ENCODE measurements around the gene DLGAP4. TPM values are rescaled to one million over a fixed set of nuclear protein-coding genes. Genes with fewer than 3 reads are reported as not detected.

DLGAP4 gene
- total RNA-seq, 2 experiments from 2014 or later, result 11.5 to 13.1 TPM

DNA sequence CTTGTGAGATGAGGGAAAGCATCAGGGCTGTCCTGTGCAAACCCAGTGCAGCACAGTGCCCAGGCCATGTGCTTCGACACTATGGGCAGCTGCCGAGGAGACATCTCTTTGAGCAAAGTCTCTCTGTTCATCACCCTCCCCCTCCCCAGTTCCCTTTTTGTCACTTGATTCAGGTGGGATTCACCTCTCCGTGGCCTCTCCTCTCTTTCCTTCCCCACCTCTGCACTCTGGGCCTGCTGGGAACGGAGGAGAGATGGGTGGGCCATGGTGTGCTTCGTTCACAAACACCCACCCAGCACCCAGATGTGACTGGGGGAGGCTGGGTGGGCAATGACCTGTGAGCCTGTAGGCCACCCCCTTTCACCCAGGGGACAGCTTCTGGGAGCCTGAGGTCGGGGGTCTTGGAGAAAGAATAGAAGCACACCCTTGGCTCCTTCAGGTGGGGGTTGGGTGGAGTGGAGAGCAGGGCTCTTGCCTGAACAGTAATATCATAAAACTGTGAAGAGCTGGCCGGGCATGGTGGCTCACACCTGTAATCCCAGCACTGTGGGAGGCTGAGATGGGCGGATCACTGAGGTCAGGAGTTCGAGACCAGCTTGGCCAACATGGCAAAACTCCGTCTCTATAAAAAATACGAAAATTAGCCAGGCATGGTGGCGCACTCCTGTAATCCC, 33.5 kb upstream of the DLGAP4 start:
- intact Hi-C loops (cut with micrococcal nuclease), result loop anchor here (10.0 kb wide), 1 partner anchor 162 kb away; no protein-coding TSS in a partner anchor
- Mint-ChIP-seq H3K9me3 (no peaks in the 10 kb centered on the region), H3K4me1 (ENCODE audit: low read depth) (no peaks in the 10 kb centered on the region), H3K36me3 (ENCODE audit: low read depth) (no peaks in the 10 kb centered on the region), H3K27ac (no peak overlapping the region), H3K4me3 (no peak overlapping the region), H3K27me3 (no peaks in the 10 kb centered on the region)
- TF ChIP-seq, protein P1, sequence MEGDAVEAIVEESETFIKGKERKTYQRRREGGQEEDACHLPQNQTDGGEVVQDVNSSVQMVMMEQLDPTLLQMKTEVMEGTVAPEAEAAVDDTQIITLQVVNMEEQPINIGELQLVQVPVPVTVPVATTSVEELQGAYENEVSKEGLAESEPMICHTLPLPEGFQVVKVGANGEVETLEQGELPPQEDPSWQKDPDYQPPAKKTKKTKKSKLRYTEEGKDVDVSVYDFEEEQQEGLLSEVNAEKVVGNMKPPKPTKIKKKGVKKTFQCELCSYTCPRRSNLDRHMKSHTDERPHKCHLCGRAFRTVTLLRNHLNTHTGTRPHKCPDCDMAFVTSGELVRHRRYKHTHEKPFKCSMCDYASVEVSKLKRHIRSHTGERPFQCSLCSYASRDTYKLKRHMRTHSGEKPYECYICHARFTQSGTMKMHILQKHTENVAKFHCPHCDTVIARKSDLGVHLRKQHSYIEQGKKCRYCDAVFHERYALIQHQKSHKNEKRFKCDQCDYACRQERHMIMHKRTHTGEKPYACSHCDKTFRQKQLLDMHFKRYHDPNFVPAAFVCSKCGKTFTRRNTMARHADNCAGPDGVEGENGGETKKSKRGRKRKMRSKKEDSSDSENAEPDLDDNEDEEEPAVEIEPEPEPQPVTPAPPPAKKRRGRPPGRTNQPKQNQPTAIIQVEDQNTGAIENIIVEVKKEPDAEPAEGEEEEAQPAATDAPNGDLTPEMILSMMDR (IDR thresholded peaks at IDR 0.05), result no peak
- ChIA-PET POLR2A (interaction anchor here (1.9 kb wide), 1 partner anchor 9 kb away, joined by 4 read pairs; no protein-coding TSS in a partner anchor), CTCF (interaction anchor here (0.8 to 4.1 kb wide), 7 partner anchors 29 to 220 kb away, joined by 3 to 22 read pairs (median 6); no protein-coding TSS in a partner anchor)
- no peak for ATAC-seq
- no peak for DNase-seq

DNA sequence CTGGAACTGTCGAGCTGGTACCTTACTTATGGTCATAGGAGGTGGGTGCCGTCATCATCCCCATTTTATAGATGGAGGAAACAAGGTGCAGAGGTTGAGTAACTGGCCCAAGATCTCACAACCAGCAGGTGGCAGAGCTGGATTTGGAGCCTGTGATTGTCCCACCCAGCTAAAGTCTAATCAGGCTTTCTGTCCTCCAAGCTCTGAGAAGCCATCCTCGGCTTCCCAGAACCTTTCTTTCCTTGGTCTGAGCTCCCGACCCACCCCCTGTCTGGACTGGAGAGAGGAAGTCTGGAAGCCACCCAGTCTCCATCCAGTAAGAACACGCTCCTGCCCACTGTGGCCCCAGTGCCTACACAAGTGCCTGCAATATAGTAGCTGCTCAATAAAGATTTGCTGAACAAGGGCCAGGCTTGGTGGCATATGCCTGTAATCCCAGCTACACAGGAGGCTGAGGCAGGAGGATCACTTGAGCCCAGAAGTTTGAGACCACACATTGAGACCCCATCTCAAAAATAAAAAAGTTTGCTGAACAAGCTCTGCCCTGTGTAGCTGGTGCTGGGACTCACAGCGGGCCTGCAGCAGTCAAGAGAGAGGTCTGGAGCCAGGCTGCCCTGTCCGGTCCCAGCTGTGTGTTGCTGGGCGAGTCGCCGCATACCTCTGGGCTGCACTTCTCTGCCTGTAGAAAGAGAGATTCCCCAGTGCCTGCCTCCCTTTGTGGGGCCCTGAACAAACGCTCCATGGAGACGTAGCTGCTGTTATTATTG, 32.5 kb upstream of the DLGAP4 start:
- Mint-ChIP-seq H3K9me3 (no peaks in the 10 kb centered on the region), H3K4me1 (ENCODE audit: low read depth) (no peaks in the 10 kb centered on the region), H3K36me3 (ENCODE audit: low read depth) (no peaks in the 10 kb centered on the region), H3K27me3 (no peaks in the 10 kb centered on the region), H3K4me3 (no peak overlapping the region), H3K27ac (no peak overlapping the region)
- POLR2A ChIA-PET, result no interaction called here
- no peak for ATAC-seq
- TF ChIP-seq, protein P1 (IDR thresholded peaks at IDR 0.05), result peak; percentile 16
- CTCF ChIA-PET, result interaction anchor here (0.7 to 4.1 kb wide), 8 partner anchors 30 to 219 kb away, joined by 3 to 22 read pairs (median 5); no protein-coding TSS in a partner anchor
- intact Hi-C loops (cut with micrococcal nuclease), result loop anchor here (10.0 kb wide), 1 partner anchor 161 kb away; no protein-coding TSS in a partner anchor
- DNase-seq, result peak; percentile 44

DNA sequence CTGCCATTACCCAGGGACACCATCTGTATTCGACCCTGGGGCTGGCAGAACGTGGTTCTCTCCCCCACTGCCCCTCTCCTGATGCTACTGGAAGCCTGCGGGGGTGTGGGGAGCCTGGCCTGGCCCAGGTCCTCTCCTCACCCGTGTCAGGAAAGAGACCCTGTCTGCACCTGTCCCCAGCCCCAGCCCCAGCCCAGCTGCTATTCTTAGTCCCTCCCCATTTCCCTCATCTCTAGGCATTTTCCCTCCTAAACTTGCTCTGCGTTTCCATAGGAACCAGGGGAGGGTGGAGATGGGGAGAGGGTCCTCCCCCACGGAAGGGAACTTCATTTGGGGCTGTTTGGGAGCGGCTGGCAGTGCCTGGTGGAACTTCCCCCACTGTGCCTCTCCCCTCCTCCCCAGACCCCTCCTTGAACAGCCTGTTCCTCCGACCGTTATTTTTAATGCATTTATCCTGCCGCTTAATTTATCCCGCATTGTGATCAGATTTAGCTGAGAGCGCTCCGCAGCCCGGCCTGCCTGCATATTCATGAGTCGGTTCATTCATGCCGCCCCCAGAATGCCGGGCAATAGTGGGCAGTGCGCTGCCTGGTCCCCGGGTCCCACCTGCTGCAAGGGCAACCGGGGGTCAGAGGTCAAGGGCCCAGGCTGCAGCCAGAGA, 31.8 kb upstream of the DLGAP4 start:
- ATAC-seq, result no peak
- no peak for DNase-seq
- H3K27ac Mint-ChIP-seq, result no peak overlapping the region
- H3K9me3 Mint-ChIP-seq, result no peaks in the 10 kb centered on the region
- TF ChIP-seq, protein P1 (IDR thresholded peaks at IDR 0.05), result no peak
- POLR2A ChIA-PET, result no interaction called here
- CTCF ChIA-PET, result interaction anchor here (1.4 to 4.1 kb wide), 4 partner anchors 125 to 218 kb away, joined by 6 to 22 read pairs (median 11); no protein-coding TSS in a partner anchor
- H3K4me1 Mint-ChIP-seq (ENCODE audit: low read depth), result no peaks in the 10 kb centered on the region
- no peaks in the 10 kb centered on the region for H3K27me3 Mint-ChIP-seq
- H3K4me3 Mint-ChIP-seq, result no peak overlapping the region
- intact Hi-C loops (cut with micrococcal nuclease), result loop anchor here (10.0 kb wide), 1 partner anchor 160 kb away; no protein-coding TSS in a partner anchor
- no peaks in the 10 kb centered on the region for H3K36me3 Mint-ChIP-seq (ENCODE audit: low read depth)

DNA sequence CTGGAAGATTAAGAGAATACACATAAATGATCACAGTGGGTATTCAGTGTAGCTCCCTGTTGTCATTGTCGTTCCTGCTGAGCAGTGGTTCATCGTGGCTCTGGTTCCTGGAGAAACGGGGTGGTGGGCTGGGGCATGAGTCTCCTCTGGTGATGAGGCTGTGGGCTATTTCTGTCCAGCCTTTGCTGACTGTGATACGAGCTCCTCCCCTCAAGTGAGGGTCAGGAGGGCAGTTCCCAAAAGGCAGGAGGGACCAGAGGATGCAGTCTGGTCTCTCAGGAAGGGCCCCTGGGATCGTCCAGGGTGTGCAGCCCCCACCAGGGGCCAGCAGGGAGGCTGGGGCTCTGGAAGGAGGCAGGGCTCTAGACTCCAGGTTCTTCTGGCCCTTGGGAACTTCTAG, 31.1 kb upstream of the DLGAP4 start:
- H3K4me1 Mint-ChIP-seq (ENCODE audit: low read depth), result no peaks in the 10 kb centered on the region
- H3K4me3 Mint-ChIP-seq, result no peak overlapping the region
- no peaks in the 10 kb centered on the region for H3K27me3 Mint-ChIP-seq
- H3K9me3 Mint-ChIP-seq, result no peaks in the 10 kb centered on the region
- ATAC-seq, result no peak
- no peak for DNase-seq
- CTCF ChIA-PET, result interaction anchor here (4.1 kb wide), 1 partner anchor 125 kb away, joined by 22 read pairs; no protein-coding TSS in a partner anchor
- TF ChIP-seq, protein P1 (IDR thresholded peaks at IDR 0.05), result no peak
- H3K36me3 Mint-ChIP-seq (ENCODE audit: low read depth), result no peaks in the 10 kb centered on the region
- no peak overlapping the region for H3K27ac Mint-ChIP-seq
- POLR2A ChIA-PET, result no interaction called here
- intact Hi-C loops (cut with micrococcal nuclease), result loop anchor here (10.0 kb wide), 1 partner anchor 160 kb away; no protein-coding TSS in a partner anchor
